ENCODE results near the gene DAAM1.

GRCh38 chr14:59249029-59249428 is 60.6 kb downstream of the DAAM1 start:
- no peak for TF ChIP-seq CTCF (IDR thresholded peaks at IDR 0.05)
- no peak for TF ChIP-seq EZH2 (IDR thresholded peaks at IDR 0.05)
- TF ChIP-seq EZH2phosphoT487 (IDR thresholded peaks at IDR 0.05) = no peak
